LNCaP clone FGC (cell line): Measurements from ENCODE around the gene CEBPZOS.

ENCODE experiments used
- DNase-seq: peaks from one replicate; pipeline ENCODE4 v3.0.0-alpha.2; 2011; ENCODE audit warnings: low read depth
- H3K4me3 ChIP-seq: 2 replicates; pipeline ENCODE4 v1.5.1; 2011; ENCODE audit warnings: mild to moderate bottlenecking, low read depth, low read length, control low read depth
- CTCF ChIP-seq: IDR thresholded peaks from 2 replicates; pipeline ENCODE4 v1.5.1; 2012; ENCODE audit warnings: mild to moderate bottlenecking; ENCODE audit not compliant: control insufficient read depth, insufficient read depth; ENCODE audit errors: extremely low read depth

Gene CEBPZOS

GRCh38 chr2:37180006-37180639 is 16.2 kb upstream of the CEBPZOS start:
- DNase-seq, result no peak
- TF ChIP-seq CTCF, result no peak

GRCh38 chr2:37180640-37181039 is 15.7 kb upstream of the CEBPZOS start:
- DNase-seq, result no peak
- no peak overlapping the region for H3K4me3 ChIP-seq
- no peak for TF ChIP-seq CTCF

More at GRCh38 chr2:37180006-37180639, 16.2 kb upstream of the CEBPZOS start:
- no peak overlapping the region for H3K4me3 ChIP-seq

- DNase-seq, result no peak
- H3K4me3 ChIP-seq, result no peak overlapping the region
- no peak for TF ChIP-seq CTCF
These were observed 14.3 kb upstream of the CEBPZOS start for GRCh38 chr2:37181726-37182684.

GRCh38 chr2:37188570-37188969 is 7.7 kb upstream of the CEBPZOS start, which contains the start of gene SULT6B1:
SULT6B1 (minus strand) TSS chr2:37188670; CDS start chr2:37188640, 30 bp downstream.
- no peak within 1 kb of the TSS for H3K4me3 ChIP-seq
- TF ChIP-seq CTCF, result no peak
- DNase-seq, result no peak

GRCh38 chr2:37189452-37190153 is 6.7 kb upstream of the CEBPZOS start:
- no peak for DNase-seq
- H3K4me3 ChIP-seq, result no peak overlapping the region
- TF ChIP-seq CTCF, result no peak

- H3K4me3 ChIP-seq, result no peak overlapping the region
- DNase-seq, result no peak
- TF ChIP-seq CTCF, result no peak
These were observed 6.0 kb upstream of the CEBPZOS start for GRCh38 chr2:37190290-37190689.
